Fibroblast of lung (primary cell): ENCODE measurements around the gene HOXC5.

Source experiments
- CTCF ChIP-seq, 2 donors: IDR thresholded peaks in 1 of 2; conservative IDR thresholded peaks in 1 of 2; 1 replicate in 1 of 2; 2 replicates in 1 of 2; pipeline ENCODE4 v1.5.1; 2011 to 2012; ENCODE audit warnings: low read length in 2 of 2, control low read depth in 1 of 2, inconsistent platforms in 1 of 2, low read depth in 1 of 2, mild to moderate bottlenecking in 1 of 2
- EZH2 ChIP-seq: IDR thresholded peaks from 2 replicates; pipeline ENCODE4 v1.5.1; 2012; ENCODE audit warnings: low read length, control low read depth, mild to moderate bottlenecking; ENCODE audit errors: missing control alignments

GRCh38 chr12:54038284-54038870 is 5.5 kb downstream of the HOXC5 start:
- no peak for TF ChIP-seq CTCF (conservative IDR thresholded peaks at IDR 0.05 in 1 of 2, IDR thresholded peaks at IDR 0.05 in 1 of 2; ENCODE audit: low read depth in 1 of 2, low read length in 2 of 2)
- TF ChIP-seq EZH2 = no peak
